Measurements from ENCODE around the gene NLN.

Gene NLN

GRCh38 chr5:65808818-65809217 is 86.8 kb downstream of the NLN start:
- no peak for DNase-seq (ENCODE audit: low spot score)

DNA sequence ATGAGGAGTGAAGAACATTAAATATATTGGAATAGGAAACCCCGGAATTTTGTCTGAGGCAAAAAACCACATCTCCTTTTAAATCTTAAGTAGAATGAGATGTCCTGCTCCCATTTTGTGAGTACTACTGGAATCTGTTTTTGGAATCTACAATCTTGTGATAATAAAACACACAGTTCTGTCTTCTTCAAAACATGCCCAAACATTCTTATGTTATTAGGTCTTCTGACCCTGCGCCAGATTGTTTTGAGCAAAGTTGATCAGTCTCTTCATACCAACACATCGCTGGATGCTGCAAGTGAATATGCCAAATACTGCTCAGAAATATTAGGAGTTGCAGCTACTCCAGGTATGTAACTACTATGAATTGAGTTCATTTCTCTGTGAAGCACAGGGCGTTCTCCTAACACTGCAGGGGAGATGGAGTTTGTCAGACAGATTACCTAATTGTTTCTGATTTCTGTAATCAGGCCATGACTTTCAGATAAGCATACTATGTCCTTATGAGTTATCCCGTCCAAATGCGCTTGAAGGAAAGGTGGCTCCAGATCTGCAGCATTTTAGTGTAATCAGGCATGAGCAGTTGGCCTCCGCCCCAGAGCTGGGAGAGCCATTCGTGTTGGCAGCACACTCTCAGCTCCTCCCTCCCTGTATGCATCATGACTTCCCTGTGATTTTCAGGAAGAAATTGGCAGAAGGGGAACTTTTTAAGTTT is 88.0 kb downstream of the NLN start:
- DNase-seq (ENCODE audit: low spot score), result no peak

GRCh38 chr5:65811004-65811403 is 89.0 kb downstream of the NLN start:
- DNase-seq (ENCODE audit: low spot score), result no peak

DNA sequence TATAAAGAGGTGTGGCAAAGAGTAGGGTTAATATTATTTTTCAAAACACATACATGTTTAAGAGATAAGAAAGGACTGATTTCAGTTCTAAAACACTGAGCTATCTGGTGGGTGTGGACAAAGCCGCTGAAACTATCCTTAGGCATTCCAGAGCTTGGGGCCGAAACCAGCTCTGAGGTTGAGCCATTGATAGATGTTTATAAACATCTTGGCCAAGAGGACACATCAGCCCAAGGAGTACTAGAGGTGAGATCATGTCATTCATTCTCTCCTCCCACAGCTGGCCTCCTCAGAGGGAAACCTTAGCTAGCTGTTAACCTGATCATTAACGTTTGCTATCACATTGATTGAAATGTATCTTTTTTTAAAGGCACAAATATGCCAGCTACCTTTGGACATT is 89.9 kb downstream of the NLN start:
- no peak for DNase-seq (ENCODE audit: low spot score)

- DNase-seq (ENCODE audit: low spot score), result no peak
Observed at GRCh38 chr5:65812648-65813047, 90.6 kb downstream of the NLN start.

- DNase-seq (ENCODE audit: low spot score), result no peak
Observed at GRCh38 chr5:65813174-65813573, 91.2 kb downstream of the NLN start.

GRCh38 chr5:65815161-65815560 is 93.2 kb downstream of the NLN start:
- DNase-seq (ENCODE audit: low spot score), result no peak

- DNase-seq (ENCODE audit: low spot score), result no peak
Observed at GRCh38 chr5:65816729-65817128, 94.7 kb downstream of the NLN start.

DNA sequence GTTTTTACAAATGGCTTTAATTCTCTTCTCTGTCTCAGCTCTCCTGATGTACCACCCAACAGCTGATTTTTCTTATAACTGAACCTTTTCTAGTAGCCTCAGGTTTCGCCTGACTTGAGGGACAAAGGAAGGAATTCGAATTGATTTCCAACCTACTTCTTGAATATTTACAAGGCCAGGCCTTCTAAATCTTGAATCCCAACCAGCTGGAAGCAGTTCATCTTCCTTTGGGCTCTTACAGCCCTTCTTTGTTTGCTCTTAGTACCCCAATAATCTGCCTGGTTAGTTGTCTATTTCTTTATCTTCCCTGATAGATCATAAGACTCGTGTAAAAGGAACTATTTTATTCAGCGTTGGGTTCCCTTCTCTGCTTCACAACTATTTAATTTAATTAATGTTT is 95.9 kb downstream of the NLN start:
- no peak for DNase-seq (ENCODE audit: low spot score)

GRCh38 chr5:65818592-65818991 is 96.6 kb downstream of the NLN start:
- DNase-seq (ENCODE audit: low spot score), result no peak

- no peak for DNase-seq (ENCODE audit: low spot score)
Observed at GRCh38 chr5:65819215-65819904, 97.4 kb downstream of the NLN start.

- DNase-seq (ENCODE audit: low spot score), result no peak
Observed at GRCh38 chr5:65819905-65820240, 97.9 kb downstream of the NLN start.

- DNase-seq (ENCODE audit: low spot score), result no peak
Observed at GRCh38 chr5:65820373-65820772, 98.4 kb downstream of the NLN start.

- DNase-seq (ENCODE audit: low spot score), result no peak
Observed at GRCh38 chr5:65821966-65822365, 100.0 kb downstream of the NLN start.

DNA sequence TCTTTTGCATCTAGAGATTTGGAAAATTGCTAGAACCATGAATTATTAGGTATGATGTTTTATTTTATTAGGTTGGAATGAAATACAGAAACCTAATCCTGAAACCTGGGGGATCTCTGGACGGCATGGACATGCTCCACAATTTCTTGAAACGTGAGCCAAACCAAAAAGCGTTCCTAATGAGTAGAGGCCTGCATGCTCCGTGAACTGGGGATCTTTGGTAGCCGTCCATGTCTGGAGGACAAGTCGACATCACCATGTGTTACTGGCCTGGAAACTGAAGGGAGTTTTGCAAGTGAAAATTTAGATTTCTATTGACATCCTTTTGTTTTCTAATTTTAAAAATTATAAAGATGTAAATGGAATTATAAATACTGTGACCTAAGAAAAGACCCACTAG is 100.7 kb downstream of the NLN start:
- no peak for DNase-seq (ENCODE audit: low spot score)

GRCh38 chr5:65823204-65823603 is 101.2 kb downstream of the NLN start:
- DNase-seq (ENCODE audit: low spot score), result no peak

- DNase-seq (ENCODE audit: low spot score), result no peak
Observed at GRCh38 chr5:65823845-65824445, 101.9 kb downstream of the NLN start.

- DNase-seq (ENCODE audit: low spot score), result no peak
Observed at GRCh38 chr5:65825408-65826328, 103.7 kb downstream of the NLN start.

DNA sequence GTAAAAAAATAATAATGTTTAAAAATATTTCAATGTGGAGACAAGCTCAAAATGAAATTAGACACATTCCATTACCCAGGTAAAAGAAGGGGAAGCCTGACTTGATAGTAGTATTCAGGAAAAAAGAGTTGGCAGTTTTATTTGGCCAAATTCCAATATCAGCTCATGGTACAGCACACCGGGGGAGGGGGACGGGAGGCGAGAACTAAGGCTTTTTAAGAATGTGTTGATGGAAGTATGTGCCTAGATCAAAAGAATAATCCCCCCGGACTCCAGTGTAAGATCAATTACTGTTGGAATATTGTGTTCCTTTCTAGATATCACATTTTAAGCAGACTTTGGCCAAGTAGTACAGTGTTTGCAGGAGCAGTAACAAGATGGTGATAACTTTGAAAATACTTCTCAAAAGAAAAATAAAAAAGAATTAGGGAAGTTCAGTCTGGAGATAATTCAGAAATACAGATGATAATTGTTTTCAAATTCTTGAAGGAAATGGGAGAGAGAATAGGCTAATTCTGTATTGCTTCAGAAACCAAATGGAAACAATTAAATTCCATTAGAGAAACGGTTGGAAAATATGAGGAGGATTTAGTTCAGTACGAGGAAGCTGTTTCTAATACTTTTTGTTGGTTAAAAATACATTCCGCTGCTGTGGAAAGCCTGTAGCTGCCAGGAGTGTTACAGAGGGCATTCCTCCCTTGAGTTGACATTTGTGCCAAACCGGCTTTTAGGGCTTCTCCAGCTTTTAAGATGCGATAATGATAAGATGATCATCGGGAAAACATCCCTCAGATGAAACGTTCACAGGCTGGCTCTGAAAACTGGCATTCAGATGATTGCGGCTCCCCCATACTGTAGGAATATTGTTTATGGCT is 106.3 kb downstream of the NLN start:
- no peak for DNase-seq (ENCODE audit: low spot score)

GRCh38 chr5:65830856-65831255 is 108.9 kb downstream of the NLN start:
- DNase-seq (ENCODE audit: low spot score), result no peak

- no peak for DNase-seq (ENCODE audit: low spot score)
Observed at GRCh38 chr5:65831276-65831675, 109.3 kb downstream of the NLN start.

DNA sequence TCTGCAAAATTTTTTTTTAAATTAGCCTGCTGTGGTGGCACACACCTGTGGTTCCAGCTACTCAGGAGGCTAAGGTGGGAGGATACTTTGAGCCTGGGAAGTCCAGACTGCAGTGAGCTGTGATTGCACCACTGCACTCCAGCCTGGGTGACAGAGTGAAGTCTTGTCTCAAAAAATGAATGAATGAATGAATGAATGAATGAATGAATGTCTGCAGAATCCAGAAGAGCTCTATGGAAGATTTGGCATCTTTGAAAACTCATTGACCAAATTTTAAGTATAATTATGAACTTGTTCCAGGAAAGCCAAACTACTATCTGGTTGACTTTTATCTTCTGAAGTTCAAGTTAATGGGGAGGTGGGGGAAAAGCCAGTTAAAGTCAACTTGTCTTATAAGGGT is 110.1 kb downstream of the NLN start:
- no peak for DNase-seq (ENCODE audit: low spot score)

Data from CD4-positive, alpha-beta T cell treated with Interleukin-6 at 100 ng/mL for 8 hours (primary cell).